Testis (tissue), 3 donors: Measurements from ENCODE around the gene TMEM229B. TPM values are rescaled to one million over a fixed set of nuclear protein-coding genes. Genes with fewer than 3 reads are reported as not detected.

Experiments used
- DNase-seq: peaks from one replicate; pipeline ENCODE4 v3.0.0-alpha.2; 2019
- H3K27ac ChIP-seq, 2 donors: fragments of 200-600 bp; sonication (generic); one replicate each; pipeline ENCODE4 v1.5.1; 2019
- H3K27me3 ChIP-seq: fragments of 200-600 bp; sonication (generic); one replicate; pipeline ENCODE4 v1.5.1; 2019
- H3K36me3 ChIP-seq: fragments of 200-600 bp; sonication (generic); one replicate; pipeline ENCODE4 v1.5.1; 2017; ENCODE audit warnings: low read depth; ENCODE audit errors: missing control alignments
- H3K4me1 ChIP-seq: fragments of 200-600 bp; sonication (generic); one replicate; pipeline ENCODE4 v1.5.1; 2019
- H3K4me3 ChIP-seq, 2 donors: fragments of 200-600 bp; sonication (generic); one replicate each; pipeline ENCODE4 v1.5.1; 2017 to 2019
- H3K9me3 ChIP-seq: fragments of 200-600 bp; sonication (generic); one replicate; pipeline ENCODE4 v1.5.1; 2017
- POLR2A ChIP-seq: fragments of 450-650 bp; IDR thresholded peaks from one replicate; pipeline ENCODE4 v1.6.1; 2017; ENCODE audit warnings: antibody characterized with exemption, mild to moderate bottlenecking, moderate library complexity
- WGBS, 2 donors: methylation state at CpG; one replicate each; pipeline ENCODE4 v1.1.5; 2018; 5-methylcytosine and 5-hydroxymethylcytosine counted together
- intact Hi-C: fragments of 100-400 bp; cut with DNase I; formaldehyde crosslinking; loops from one replicate; pipeline ENCODE4 v1.15.1; 2023; ENCODE audit warnings: low total_unique reads
- polyA plus RNA-seq: library from polyadenylated mRNA; stranded (reverse); fragments of 350-450 nt; fragmentation: Illumina TruSeq; extraction: RNeasy Lipid Tissue Mini Kit (QIAGEN cat#74804); gene quantifications from one replicate; pipeline ENCODE4 v1.2.3, GENCODE V29; 2014; ENCODE audit warnings: low read depth, low replicate concordance; ENCODE audit not compliant: insufficient read depth
- total RNA-seq, 2 donors: library from RNA; depleted of rRNA; stranded (reverse); fragments of >200 nt; gene quantifications; one replicate each; pipeline ENCODE4 v1.2.3, GENCODE V29; 2016
- TF ChIP-seq, protein P1 (sequence below), 3 experiments: fragments of 450-650 bp in 2 of 3; fragments of 200-600 bp in 1 of 3; sonication (generic) in 1 of 3; IDR thresholded peaks; one replicate each; pipeline ENCODE4 v1.5.1; 2016 to 2019; ENCODE audit warnings: antibody characterized with exemption in 3 of 3, mild to moderate bottlenecking in 2 of 3, moderate library complexity in 1 of 3

The TMEM229B gene
- total and polyA plus RNA-seq, 3 donors from 2014 or later, result 12.6 to 77.4 (median 59.6) TPM

DNA sequence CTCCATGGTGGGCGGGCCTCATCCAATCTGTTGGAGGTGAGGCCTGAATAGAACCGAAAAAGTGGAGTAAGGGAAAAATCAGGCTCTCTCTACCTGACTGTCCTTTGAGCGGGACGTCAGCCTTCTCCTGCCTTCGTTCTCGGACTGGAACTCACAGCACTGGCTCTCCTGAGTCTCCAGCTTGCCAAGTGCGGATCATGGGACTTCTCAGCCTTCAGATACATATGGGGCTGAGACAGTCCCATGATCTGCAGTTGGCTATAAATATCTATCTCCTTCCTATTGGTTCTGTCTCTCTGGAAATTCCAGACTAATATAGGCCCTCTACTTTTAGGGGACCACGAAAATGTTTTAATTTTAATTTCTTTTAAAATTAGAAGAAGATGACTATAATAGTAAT, 46.8 kb downstream of the TMEM229B start:
- DNase-seq, result no peak
- Histone ChIP-seq H3K36me3 (no peaks in the 10 kb centered on the region), H3K9me3 (no peaks in the 10 kb centered on the region), H3K27ac (no peak overlapping the region), H3K27me3 (no peaks in the 10 kb centered on the region), H3K4me1 (peaks cover 8% of the 10 kb centered on the region), H3K4me3 (no peak overlapping the region)
- WGBS, 2 donors, result 94 to 98% methylated on average over 8 of the region's 8 CpGs
- TF ChIP-seq, protein P1, sequence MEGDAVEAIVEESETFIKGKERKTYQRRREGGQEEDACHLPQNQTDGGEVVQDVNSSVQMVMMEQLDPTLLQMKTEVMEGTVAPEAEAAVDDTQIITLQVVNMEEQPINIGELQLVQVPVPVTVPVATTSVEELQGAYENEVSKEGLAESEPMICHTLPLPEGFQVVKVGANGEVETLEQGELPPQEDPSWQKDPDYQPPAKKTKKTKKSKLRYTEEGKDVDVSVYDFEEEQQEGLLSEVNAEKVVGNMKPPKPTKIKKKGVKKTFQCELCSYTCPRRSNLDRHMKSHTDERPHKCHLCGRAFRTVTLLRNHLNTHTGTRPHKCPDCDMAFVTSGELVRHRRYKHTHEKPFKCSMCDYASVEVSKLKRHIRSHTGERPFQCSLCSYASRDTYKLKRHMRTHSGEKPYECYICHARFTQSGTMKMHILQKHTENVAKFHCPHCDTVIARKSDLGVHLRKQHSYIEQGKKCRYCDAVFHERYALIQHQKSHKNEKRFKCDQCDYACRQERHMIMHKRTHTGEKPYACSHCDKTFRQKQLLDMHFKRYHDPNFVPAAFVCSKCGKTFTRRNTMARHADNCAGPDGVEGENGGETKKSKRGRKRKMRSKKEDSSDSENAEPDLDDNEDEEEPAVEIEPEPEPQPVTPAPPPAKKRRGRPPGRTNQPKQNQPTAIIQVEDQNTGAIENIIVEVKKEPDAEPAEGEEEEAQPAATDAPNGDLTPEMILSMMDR (IDR thresholded peaks at IDR 0.05), result no peak
- no peak for TF ChIP-seq POLR2A
- intact Hi-C loops, result no loop called here

DNA sequence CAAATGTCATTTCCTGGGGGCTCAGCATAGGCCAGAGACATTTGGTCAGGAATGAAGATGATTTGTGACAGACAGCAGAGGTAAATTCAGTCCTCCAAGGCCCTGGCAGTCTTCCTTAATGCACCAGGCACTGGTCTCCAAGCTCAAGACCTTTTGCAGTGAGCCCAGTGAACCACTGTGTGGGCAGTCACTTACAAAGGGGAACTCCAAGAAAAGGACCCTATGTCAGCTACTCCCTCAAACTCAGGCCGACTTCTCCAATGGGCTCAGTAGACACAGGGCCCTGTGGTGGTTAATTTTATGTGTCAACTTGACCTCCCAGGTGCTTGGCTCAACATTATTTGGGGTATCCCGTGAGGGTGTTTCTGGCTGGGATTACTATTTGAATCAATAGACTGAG, 47.3 kb downstream of the TMEM229B start:
- no peaks in the 10 kb centered on the region for H3K36me3 ChIP-seq
- no peak overlapping the region for H3K27ac ChIP-seq
- H3K4me3 ChIP-seq, result no peak overlapping the region
- no peak for TF ChIP-seq POLR2A
- TF ChIP-seq, protein P1 (IDR thresholded peaks at IDR 0.05), result no peak
- no peak for DNase-seq
- H3K27me3 ChIP-seq, result no peaks in the 10 kb centered on the region
- no peaks in the 10 kb centered on the region for H3K9me3 ChIP-seq
- 94 to 100% methylated on average over 2 of the region's 2 CpGs for WGBS, 2 donors
- intact Hi-C loops, result no loop called here
- peaks cover 8% of the 10 kb centered on the region for H3K4me1 ChIP-seq

DNA sequence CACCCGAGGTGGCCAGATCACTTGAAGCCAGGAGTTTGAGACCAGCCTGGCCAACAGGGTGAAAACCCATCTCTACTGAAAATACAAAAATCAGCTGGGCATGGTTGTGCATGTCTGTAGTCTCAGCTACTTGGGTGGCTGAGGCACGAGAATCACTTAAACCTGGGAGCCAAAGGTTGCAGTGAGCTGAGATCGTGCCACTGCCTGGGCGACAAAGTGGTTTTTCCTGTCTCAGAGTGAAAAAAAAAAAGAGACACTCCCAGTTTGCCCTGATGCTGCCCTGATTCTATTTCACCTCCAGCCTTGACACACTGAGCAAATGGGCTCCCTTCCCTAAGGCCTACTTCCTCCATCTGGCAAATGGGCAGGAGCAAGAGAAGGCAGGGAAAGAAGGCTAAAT, 48.0 kb downstream of the TMEM229B start:
- intact Hi-C loops, result no loop called here
- WGBS, 2 donors, result 80 to 86% methylated on average over 4 of the region's 4 CpGs
- H3K4me1 ChIP-seq, result peaks cover 15% of the 10 kb centered on the region
- H3K27ac ChIP-seq, result no peak overlapping the region
- DNase-seq, result no peak
- H3K9me3 ChIP-seq, result no peaks in the 10 kb centered on the region
- no peak overlapping the region for H3K4me3 ChIP-seq
- no peaks in the 10 kb centered on the region for H3K36me3 ChIP-seq
- no peaks in the 10 kb centered on the region for H3K27me3 ChIP-seq
- no peak for TF ChIP-seq POLR2A
- TF ChIP-seq, protein P1 (IDR thresholded peaks at IDR 0.05), result no peak

DNA sequence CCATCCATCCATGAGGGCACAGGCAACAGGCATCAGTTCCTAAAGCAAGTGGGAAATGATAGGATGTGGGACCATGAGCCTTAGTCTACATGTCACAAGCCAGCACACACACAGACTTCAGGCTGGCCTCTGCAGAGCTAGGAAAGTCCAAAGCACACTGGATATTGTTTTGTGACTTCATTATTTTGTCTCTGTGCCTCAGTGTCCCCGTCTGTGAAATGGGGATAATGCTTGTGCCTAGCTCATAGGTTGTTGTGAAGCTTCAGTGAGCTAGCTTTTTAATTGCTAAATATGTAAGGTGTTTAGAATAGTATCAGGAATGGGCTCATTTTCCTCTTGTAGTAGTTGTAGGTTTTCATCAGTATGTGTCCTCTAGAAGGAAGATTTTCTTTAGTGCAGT, 49.6 kb downstream of the TMEM229B start:
- no peaks in the 10 kb centered on the region for H3K27me3 ChIP-seq
- TF ChIP-seq, protein P1 (IDR thresholded peaks at IDR 0.05), result no peak
- no peak for TF ChIP-seq POLR2A
- H3K4me1 ChIP-seq, result peaks cover 15% of the 10 kb centered on the region
- no peak for DNase-seq
- intact Hi-C loops, result no loop called here
- no peaks in the 10 kb centered on the region for H3K36me3 ChIP-seq
- no peak overlapping the region for H3K4me3 ChIP-seq
- H3K9me3 ChIP-seq, result no peaks in the 10 kb centered on the region
- 73 to 97% methylated on average over 1 of the region's 1 CpG for WGBS, 2 donors
- no peak overlapping the region for H3K27ac ChIP-seq

DNA sequence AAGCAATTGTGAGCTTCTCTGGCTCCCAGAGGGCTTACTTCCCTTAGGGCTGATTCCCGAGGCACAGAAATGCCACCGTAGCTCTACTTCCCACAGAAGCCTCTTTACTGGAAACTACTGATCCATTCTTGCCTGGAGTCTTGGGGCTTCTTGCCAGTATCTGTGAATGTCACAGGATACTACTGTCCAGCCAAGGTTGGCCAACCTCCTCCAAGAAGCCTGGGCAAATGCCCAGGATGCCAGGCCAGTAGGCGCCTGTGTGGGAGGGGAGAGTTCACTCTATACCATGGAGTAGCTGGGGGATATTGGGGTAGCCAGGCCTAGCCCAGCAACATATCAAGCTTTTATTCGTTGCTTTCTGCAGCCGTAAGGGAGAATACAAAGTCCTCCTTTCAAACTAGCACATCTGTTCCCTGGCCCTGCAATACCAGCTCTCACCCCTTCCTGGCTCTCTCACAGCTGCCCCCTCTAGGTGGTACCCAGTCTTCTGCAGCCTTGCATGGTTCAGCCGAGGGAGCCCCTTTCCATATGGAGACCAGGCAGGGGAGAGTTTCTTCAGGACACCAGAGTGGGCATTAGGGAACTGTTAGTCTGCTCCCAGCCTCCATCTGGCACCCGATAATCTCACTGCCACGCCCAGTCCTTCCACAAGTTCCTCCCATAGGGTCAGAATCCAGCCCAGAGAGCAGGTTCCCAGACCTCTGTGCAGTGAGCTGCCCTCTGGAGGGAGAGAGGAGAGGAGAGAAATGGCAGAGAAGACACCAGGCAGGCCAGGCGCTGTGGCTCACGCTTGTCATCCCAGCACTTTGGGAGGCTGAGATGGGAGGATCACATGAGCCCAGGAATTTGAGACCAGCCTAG, 52.3 kb downstream of the TMEM229B start:
- TF ChIP-seq, protein P1 (IDR thresholded peaks at IDR 0.05), result peak in 1 of 3 experiments; percentile 2
- TF ChIP-seq POLR2A, result no peak
- H3K4me3 ChIP-seq, result no peak overlapping the region
- H3K4me1 ChIP-seq, result peaks cover 15% of the 10 kb centered on the region
- intact Hi-C loops, result no loop called here
- H3K27me3 ChIP-seq, result no peaks in the 10 kb centered on the region
- H3K9me3 ChIP-seq, result no peaks in the 10 kb centered on the region
- H3K27ac ChIP-seq, result no peak overlapping the region
- DNase-seq, result peak; percentile 81
- 70 to 73% methylated on average over 8 to 10 of the region's 10 CpGs for WGBS, 2 donors
- no peaks in the 10 kb centered on the region for H3K36me3 ChIP-seq
